CD4-positive, alpha-beta T cell treated with Interleukin-6 at 100 ng/mL for 8 hours (primary cell): Measurements from ENCODE around the gene HS2ST1.
A peak's percentile ranks its signal among the peaks of the same experiment; 100 is the strongest.

ENCODE experiments used
- DNase-seq: peaks from one replicate; pipeline ENCODE4 v3.0.0-alpha.2; 2020; ENCODE audit warnings: mixed read lengths, low spot score

Gene HS2ST1

GRCh38 chr1:87113313-87113712, 198.9 kb downstream of the HS2ST1 start:
- DNase-seq, result no peak

GRCh38 chr1:87115317-87115890, 201.0 kb downstream of the HS2ST1 start:
- no peak for DNase-seq

DNA sequence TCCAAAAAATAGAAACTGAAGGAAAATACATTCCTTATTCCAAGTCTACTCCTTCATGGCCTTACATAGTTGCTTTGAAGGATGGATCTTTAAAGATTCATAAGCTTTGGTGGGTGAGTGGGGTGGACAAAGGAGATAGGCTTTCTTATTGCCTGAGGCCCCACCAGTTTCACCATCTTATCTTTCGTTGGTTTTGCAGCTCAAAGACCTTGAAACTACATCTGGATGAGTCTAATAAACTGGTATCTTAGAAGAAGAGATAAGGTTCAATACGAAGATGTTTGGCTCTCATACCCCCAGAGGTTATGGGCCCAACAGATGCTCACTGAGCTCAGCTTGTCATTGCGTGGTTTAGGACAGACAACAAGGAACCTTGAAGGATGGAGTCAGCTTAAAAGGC, 201.5 kb downstream of the HS2ST1 start:
- DNase-seq, result no peak

DNA sequence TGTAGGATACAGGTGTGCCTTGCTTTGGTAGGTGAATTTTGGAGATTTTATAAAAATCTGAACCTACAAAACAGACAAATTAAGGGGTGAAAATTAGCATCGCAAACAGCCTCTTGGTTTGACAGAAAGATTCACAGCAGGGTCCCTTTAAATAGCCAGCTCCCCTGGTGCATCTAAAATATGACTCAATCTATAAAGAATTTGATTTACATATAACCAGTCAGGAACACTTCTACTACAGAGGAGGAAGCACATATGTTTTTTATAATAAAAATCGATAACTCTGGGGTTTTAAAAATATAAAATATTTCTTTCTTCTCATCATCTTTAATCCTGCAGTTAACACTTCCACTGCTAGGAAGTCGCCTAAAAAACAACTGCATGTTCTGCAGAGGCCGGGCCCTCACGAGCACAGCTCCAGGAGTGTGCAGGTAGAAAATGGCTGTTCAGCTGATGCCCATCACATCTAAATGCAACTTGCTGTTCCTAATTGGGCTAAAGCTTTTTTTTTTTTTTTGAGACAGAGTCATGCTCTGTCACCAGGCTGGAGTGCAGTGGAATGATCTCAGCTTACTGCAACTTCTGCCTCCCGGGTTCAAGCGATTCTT, 203.4 kb downstream of the HS2ST1 start:
- DNase-seq, result no peak

- no peak for DNase-seq
These were observed 205.2 kb downstream of the HS2ST1 start for GRCh38 chr1:87119541-87120140.

DNA sequence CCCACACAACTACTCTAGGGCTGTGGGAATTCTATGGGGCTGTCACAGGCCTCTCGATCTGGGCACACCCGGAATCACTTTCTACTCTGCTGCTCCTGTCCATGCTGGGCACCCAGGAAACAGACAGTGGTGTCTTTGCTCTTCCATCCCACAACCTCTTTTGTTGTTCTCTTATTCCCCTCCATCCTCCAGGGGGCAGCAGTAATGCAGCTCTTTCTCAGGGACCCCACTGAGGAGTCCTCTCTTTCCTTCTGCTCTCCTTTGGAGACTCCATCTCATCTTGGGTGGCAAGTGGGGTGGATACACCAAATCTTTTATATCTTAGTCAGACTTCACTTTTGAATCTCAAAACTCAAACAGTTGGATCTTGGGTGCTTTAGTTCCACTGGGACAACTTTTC, 206.3 kb downstream of the HS2ST1 start:
- no peak for DNase-seq

- DNase-seq, result no peak
These were observed 207.3 kb downstream of the HS2ST1 start for GRCh38 chr1:87121711-87122163.

- no peak for DNase-seq
These were observed 207.8 kb downstream of the HS2ST1 start for GRCh38 chr1:87122243-87122642.

DNA sequence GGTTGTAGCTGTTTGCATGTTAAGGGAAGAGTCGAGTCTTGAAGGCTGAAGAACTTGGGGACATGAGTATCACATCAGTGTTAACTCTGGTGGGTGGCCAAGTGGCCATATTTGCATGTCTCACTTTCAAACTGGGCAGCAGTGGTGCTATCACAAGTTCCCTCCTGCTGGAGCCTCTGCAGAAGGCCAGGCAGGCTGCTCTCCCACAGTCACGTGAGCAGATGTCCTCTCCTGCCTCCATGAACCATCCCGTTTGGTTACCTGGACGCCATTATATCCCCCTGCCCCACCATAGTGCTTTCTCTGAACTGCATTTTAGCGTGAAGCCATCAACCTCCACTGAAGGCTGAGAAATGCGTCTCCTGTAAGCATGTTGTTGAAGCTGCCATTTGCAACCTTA, 209.2 kb downstream of the HS2ST1 start:
- DNase-seq, result no peak

DNA sequence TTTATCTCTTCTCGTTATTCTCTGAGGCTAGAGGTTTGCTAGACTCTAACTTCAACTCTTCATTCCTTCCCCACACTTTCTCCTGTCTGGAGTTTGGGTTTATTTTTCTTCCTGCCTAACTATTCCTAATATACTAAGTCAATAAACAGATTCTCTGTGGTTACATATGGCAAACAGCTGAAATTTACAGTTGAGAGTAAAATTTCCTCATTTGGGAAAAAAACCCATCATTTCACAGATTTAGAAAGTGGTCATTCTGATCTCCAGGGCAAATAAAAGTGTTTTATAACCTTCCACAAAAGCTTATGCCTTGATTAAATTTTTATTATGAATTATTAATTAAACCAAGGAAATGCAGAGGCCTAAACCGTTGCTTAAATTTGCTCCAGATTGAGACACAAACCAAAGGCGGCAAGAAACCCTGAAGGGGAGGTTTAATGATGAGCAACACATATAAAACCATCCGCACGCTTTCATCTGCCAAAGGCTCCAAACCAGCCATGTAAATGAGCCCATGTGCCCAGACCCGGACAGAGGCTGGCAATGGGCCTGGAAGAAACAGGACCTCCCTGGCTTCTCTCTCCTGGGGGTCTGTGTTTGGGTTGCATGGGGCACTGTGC, 212.6 kb downstream of the HS2ST1 start:
- no peak for DNase-seq

GRCh38 chr1:87127581-87127980, 213.1 kb downstream of the HS2ST1 start:
- no peak for DNase-seq

DNA sequence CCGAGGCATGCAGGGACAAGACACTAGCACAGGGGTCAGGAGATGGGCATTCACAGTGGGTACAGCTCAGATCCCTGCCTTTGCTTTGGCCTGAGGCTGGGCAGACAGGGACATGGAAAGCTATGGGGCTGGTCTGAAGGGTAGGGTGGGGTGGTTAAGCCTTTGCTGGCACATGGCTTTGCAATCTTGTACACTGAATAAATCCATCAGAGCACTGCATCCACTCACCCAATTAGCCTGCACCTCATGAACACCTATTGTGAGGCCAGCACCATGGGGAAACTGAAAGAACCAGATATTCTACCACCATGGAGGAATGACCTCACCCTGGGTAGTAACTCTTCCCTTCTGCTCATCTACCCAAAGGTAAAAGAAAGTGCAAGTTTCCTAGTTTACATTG, 214.6 kb downstream of the HS2ST1 start:
- DNase-seq, result no peak

DNA sequence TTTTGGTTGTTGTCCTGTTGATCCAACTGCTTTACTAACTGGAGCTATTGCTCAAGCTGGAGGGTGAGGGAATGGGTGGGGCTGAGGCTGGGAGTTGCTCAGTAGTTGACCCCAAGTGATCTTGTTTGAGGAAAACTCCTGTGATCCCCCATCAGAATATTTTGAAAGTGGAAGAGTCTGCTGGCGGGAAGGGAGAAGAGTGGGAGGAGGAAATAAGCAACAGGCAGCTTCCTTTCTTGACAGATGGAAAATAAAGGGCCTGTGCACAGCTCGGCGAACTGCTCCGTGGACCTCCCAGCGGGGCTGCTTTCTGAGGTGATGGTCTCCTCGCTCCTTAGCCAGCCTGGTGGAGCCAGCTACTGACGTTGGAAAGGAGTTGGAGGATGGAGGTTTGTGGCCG, 215.2 kb downstream of the HS2ST1 start:
- no peak for DNase-seq

GRCh38 chr1:87130438-87130837, 216.0 kb downstream of the HS2ST1 start:
- DNase-seq, result no peak

DNA sequence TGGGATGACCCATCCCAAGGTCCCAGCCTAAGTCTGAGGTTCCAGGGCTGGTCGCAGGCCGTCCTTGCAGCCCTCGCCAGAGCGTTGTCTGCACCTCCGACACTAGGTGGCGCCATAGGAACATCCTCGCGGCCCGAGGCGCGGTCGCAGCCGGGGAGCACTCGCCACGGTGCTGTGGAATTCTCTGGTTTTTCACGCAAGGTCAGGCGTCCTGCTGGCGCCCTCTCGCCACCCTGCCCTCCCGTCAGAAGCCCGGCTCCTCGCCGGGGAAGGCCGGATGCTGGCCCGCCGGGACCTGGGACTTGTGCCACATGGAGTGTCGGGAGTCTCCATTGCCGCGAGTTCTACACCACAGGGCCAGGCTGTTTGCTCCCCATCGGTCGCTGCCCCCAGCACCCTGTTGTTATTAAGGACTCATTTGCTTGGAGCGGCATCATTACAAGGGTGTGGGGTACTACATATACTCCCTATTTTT, 217.4 kb downstream of the HS2ST1 start:
- DNase-seq, result peak; percentile 63

DNA sequence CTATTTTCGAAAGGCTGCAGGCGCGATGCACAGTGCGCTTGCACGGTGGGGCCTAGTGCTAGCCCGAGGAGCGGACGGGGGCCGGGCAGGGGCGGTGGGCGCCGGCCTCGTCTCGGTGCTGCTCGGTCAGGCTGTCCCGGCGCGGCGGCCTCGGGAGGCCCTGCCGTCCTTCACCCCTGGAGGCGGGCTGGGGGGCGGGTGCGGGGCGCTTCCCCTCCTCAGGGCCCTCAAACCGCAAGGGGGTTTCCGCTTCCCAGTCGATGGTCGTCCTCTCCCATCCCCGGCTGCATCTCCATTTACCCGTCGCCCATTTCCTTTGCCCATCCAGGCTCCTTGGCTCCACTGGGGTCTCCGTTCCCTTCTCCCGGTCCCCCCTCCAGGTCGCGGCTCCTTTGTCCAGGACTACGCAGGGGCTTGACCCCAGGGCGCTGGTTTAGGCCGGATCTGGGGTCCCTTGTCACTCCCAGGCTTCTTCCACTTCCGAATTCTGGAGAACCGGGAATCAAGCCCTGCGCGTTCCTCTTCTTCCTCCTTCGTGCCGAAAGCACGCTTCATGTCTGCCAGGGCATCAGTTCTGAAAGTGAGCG, 217.9 kb downstream of the HS2ST1 start:
- no peak for DNase-seq

- DNase-seq, result no peak
These were observed 219.6 kb downstream of the HS2ST1 start for GRCh38 chr1:87134061-87134460.

DNA sequence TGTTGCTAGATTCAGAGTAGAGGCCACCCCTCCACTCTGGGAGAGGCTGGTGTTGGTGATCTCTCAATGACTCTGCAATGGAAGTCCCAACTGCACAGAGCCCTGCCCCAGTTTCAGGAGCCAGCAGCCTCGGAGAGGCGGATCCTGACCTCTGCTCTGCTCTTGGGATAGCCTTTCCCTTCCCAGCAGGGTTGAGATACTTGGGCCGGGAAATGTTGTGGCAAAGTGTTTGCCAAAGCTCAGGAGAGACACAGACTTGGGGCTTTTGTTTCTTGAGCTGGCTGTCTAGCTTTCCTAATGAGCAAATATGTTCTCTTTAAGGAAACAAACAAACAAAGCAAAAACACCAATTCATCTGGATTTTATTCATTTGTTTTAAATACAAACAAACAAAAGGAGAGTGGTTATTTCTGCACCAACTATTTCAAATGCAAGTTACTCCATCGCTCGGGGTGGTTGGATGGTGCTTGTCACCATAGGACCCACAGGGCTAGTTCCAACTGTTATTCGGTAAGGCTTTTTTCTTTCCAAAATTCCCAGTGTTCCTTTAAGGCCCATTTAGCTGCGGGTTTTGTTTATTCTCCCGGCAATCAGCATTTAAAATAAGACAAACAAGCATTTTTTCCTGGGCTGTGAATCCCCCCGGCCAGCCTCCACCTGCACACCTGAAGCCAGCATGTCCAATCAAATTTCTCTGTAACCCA, 220.3 kb downstream of the HS2ST1 start:
- no peak for DNase-seq

DNA sequence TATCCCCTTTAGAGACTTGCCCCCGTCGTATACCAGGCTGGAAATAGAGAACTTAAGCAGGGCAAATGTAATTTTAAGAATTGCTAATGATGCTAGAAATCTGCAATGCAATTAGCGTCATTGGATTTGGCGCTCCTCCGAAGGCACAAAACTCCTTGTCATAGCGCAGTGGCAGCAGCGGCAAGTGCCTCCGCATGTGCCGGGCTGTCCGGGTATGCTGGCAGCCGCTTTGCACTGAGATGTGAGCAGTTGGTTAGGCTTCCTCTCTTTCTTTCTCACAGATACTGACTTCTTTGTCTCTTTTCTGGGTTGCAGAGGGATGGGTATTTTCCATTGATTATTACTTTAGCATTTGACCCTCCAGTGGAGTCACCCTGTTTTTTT, 220.9 kb downstream of the HS2ST1 start:
- DNase-seq, result no peak

GRCh38 chr1:87136607-87137341, 222.3 kb downstream of the HS2ST1 start:
- no peak for DNase-seq

DNA sequence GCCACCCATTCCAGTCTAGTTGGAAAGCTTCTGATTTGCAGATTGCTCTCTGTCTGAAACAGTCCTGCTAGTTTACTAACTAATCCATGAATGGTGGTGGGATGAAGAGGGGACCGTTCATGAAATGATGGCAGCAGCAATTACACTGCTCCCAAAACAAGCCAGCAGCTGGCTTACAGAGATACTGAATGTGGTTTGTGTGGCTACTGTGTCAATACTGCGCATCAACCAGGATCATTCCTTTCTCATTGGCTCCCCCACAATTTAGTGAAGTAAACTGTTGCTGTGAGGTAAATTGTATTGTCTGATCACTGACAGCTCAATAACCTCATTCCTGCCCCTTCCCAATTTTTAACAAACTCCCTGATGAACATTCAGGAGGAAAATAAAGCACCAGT, 222.9 kb downstream of the HS2ST1 start:
- DNase-seq, result no peak
